Right ventricle myocardium superior (tissue), 1 donor: ENCODE results near the gene NTMT1. TPM values are rescaled to one million over a fixed set of nuclear protein-coding genes. Genes with fewer than 3 reads are reported as not detected.

Source experiments
- ATAC-seq: fragments of 200-7000 bp; cut with Tn5 transposase; one replicate; pipeline ENCODE4 v1.9.1; 2020; ENCODE audit warnings: mild to moderate bottlenecking; ENCODE audit not compliant: poor library complexity
- DNase-seq: peaks from one replicate; pipeline ENCODE4 v3.0.0-alpha.2; 2020
- intact Hi-C: fragments of 100-400 bp; cut with DNase I; formaldehyde crosslinking; loops from one replicate; pipeline ENCODE4 v1.11.2; 2022
- total RNA-seq: library from RNA; stranded (reverse); fragmentation: NEBNext Ultra II Directional; extraction: Animal tissue kit (Norgen Biotek cat#: 25700); gene quantifications from one replicate; pipeline ENCODE4 v1.2.1, GENCODE V29; 2021
- donor health status: DM: no; HTN: yes; CAD: no; lungs with severe emphysema.

Gene NTMT1
- total RNA-seq, 1 donor from 2014 or later = 66.7 TPM

- no peak for ATAC-seq
- intact Hi-C loops = no loop called here
- DNase-seq = peak; percentile 62
Observed at GRCh38 chr9:129595903-129596540, 29.9 kb upstream of the NTMT1 start.

- ATAC-seq (peak; percentile 87), DNase-seq (peak; percentile 76)
- intact Hi-C loops = no loop called here
Observed at GRCh38 chr9:129596541-129597331, 29.2 kb upstream of the NTMT1 start.

- intact Hi-C loops = no loop called here
- ATAC-seq = peak; percentile 75
- peak; percentile 75 for DNase-seq
Observed at GRCh38 chr9:129597355-129598088, 28.4 kb upstream of the NTMT1 start.

- no peak for DNase-seq
- ATAC-seq = no peak
- intact Hi-C loops = no loop called here
Observed at GRCh38 chr9:129598089-129598596, 27.8 kb upstream of the NTMT1 start.

GRCh38 chr9:129601082-129601674 lies 24.8 kb upstream of the NTMT1 start:
- intact Hi-C loops = no loop called here
- ATAC-seq (no peak), DNase-seq (no peak)

GRCh38 chr9:129602598-129603415 lies 23.2 kb upstream of the NTMT1 start:
- DNase-seq = peak; percentile 46
- intact Hi-C loops = no loop called here
- ATAC-seq = no peak

- ATAC-seq (no peak), DNase-seq (no peak)
- intact Hi-C loops = no loop called here
Observed at GRCh38 chr9:129604056-129604765, 21.8 kb upstream of the NTMT1 start.

GRCh38 chr9:129604766-129605163 lies 21.2 kb upstream of the NTMT1 start:
- DNase-seq (no peak), ATAC-seq (no peak)
- intact Hi-C loops = no loop called here

- intact Hi-C loops = no loop called here
- no peak for DNase-seq
- no peak for ATAC-seq
Observed at GRCh38 chr9:129606161-129607026, 19.6 kb upstream of the NTMT1 start.

- intact Hi-C loops = no loop called here
- no peak for DNase-seq
- no peak for ATAC-seq
Observed at GRCh38 chr9:129607027-129607387, 19.0 kb upstream of the NTMT1 start.

GRCh38 chr9:129608561-129609481 lies 17.1 kb upstream of the NTMT1 start:
- intact Hi-C loops = loop anchor here (2.0 kb wide), 1 partner anchor 470 kb away; no protein-coding TSS in a partner anchor
- DNase-seq = no peak

GRCh38 chr9:129609486-129610212 lies 16.3 kb upstream of the NTMT1 start:
- intact Hi-C loops = loop anchor here (2.0 to 5.0 kb wide), 2 partner anchors 112 to 471 kb away; no protein-coding TSS in a partner anchor
- peak; percentile 4 for ATAC-seq
- peak; percentile 67 for DNase-seq

More at GRCh38 chr9:129608561-129609481, 17.1 kb upstream of the NTMT1 start:
- no peak for ATAC-seq

GRCh38 chr9:129610213-129610472 lies 15.8 kb upstream of the NTMT1 start:
- no peak for ATAC-seq
- intact Hi-C loops = loop anchor here (5.0 kb wide), 1 partner anchor 113 kb away; no protein-coding TSS in a partner anchor

GRCh38 chr9:129610473-129611306 lies 15.3 kb upstream of the NTMT1 start:
- ATAC-seq (peak; percentile 76), DNase-seq (peak; percentile 89)
- intact Hi-C loops = loop anchor here (5.0 kb wide), 1 partner anchor 113 kb away; no protein-coding TSS in a partner anchor

More at GRCh38 chr9:129610213-129610472, 15.8 kb upstream of the NTMT1 start:
- no peak for DNase-seq
